OCI-LY7 (cell line): ENCODE results near the gene NDUFA13. TPM values are rescaled to one million over a fixed set of nuclear protein-coding genes. Genes with fewer than 3 reads are reported as not detected.

Source experiments
- BruUV-seq: library from RNA; stranded (reverse); fragments of 400-500 nt; replicated peaks from 2 replicates; lab custom pipeline; 2021; lab: Mats Ljungman, UMichigan
- CTCF ChIA-PET: fragments of 300-600 bp; sonication (Branson Sonifier 250); formaldehyde crosslinking; loops from one replicate; lab custom pipeline; 2022; ENCODE audit warnings: antibody characterized with exemption; ENCODE audit not compliant: unreplicated experiment; lab: Charles Lee
- POLR2A ChIA-PET: fragments of 300-600 bp; sonication (Branson Sonifier 250); formaldehyde crosslinking; loops from one replicate; lab custom pipeline; 2022; ENCODE audit warnings: antibody characterized with exemption; lab: Charles Lee
- DNase-seq: peaks from one replicate; pipeline ENCODE4 v3.0.0-alpha.2; 2015; ENCODE audit warnings: low spot score
- H2AFZ ChIP-seq: fragments of 200-600 bp; sonication (generic), shearing (Covaris generic); 2 replicates; pipeline ENCODE4 v1.6.1; 2014; ENCODE audit warnings: mild to moderate bottlenecking, antibody characterized with exemption, low read length, moderate library complexity
- H3K27ac ChIP-seq: fragments of 200-600 bp; sonication (generic); 2 replicates; pipeline ENCODE4 v1.5.1; 2014; ENCODE audit warnings: mixed run types, low read depth, mild to moderate bottlenecking, moderate library complexity, low read length, inconsistent platforms; ENCODE audit not compliant: poor library complexity, severe bottlenecking
- H3K36me3 ChIP-seq: fragments of 200-600 bp; sonication (generic); 2 replicates; pipeline ENCODE4 v1.6.1; 2014; ENCODE audit warnings: mild to moderate bottlenecking, antibody characterized with exemption, low read length, moderate library complexity, mixed read lengths; ENCODE audit not compliant: insufficient read depth
- H3K4me1 ChIP-seq: fragments of 200-600 bp; sonication (generic); 2 replicates; pipeline ENCODE4 v1.5.1; 2014; ENCODE audit warnings: mild to moderate bottlenecking, low read length; ENCODE audit not compliant: insufficient read depth, poor library complexity, severe bottlenecking
- H3K4me2 ChIP-seq: fragments of 200-600 bp; sonication (generic); 2 replicates; pipeline ENCODE4 v1.6.1; 2014; ENCODE audit warnings: mild to moderate bottlenecking, low read length
- H3K4me3 ChIP-seq: fragments of 200-600 bp; sonication (generic); 2 replicates; pipeline ENCODE4 v1.5.1; 2014; ENCODE audit warnings: mild to moderate bottlenecking, low read depth, low read length; ENCODE audit not compliant: poor library complexity, severe bottlenecking
- H3K79me2 ChIP-seq: fragments of 200-600 bp; sonication (generic); 2 replicates; pipeline ENCODE4 v1.6.1; 2016; ENCODE audit warnings: low read depth, mild to moderate bottlenecking, low read length, moderate library complexity, mixed read lengths; ENCODE audit not compliant: insufficient read depth
- H3K9me2 ChIP-seq: fragments of 200-600 bp; sonication (generic); 2 replicates; pipeline ENCODE4 v1.6.1; 2016; ENCODE audit warnings: mild to moderate bottlenecking, low read length, mixed read lengths; ENCODE audit not compliant: insufficient read depth
- H3K9me3 ChIP-seq: fragments of 200-600 bp; sonication (generic); 2 replicates; pipeline ENCODE4 v1.6.1; 2014; ENCODE audit warnings: mild to moderate bottlenecking, mixed run types, low read length, mixed read lengths
- H4K20me1 ChIP-seq: fragments of 200-600 bp; sonication (generic); 2 replicates; pipeline ENCODE4 v1.6.1; 2014; ENCODE audit warnings: mild to moderate bottlenecking, antibody characterized with exemption, low read length, moderate library complexity, mixed read lengths; ENCODE audit not compliant: insufficient read depth
- EZH2phosphoT487 ChIP-seq: fragments of 200-600 bp; sonication (generic); IDR thresholded peaks from 2 replicates; pipeline ENCODE4 v1.6.1; 2018; ENCODE audit warnings: low read depth, borderline replicate concordance, mild to moderate bottlenecking, mixed run types, antibody characterized with exemption, low read length, moderate library complexity, mixed read lengths
- intact Hi-C: fragments of 100-400 bp; cut with micrococcal nuclease; formaldehyde crosslinking; loops from one replicate; pipeline ENCODE4 v1.10.0; 2022; ENCODE audit not compliant: unreplicated experiment
- total RNA-seq, 2 experiments: library from RNA; depleted of rRNA in 1 of 2; stranded (reverse); fragments of >200 nt in 1 of 2; shearing (Covaris generic) in 1 of 2; gene quantifications; 2 replicates each; pipeline ENCODE4 v1.2.3, GENCODE V29; 2014 to 2022
- TF ChIP-seq, protein P1 (sequence below): fragments of 200-600 bp; sonication (generic); conservative IDR thresholded peaks from 2 replicates; pipeline ENCODE4 v1.5.1; 2014; ENCODE audit warnings: mild to moderate bottlenecking, antibody characterized with exemption, low read length, moderate library complexity, mixed read lengths

Gene NDUFA13
- total RNA-seq, 2 experiments from 2014 or later, result 275 to 429 TPM

DNA sequence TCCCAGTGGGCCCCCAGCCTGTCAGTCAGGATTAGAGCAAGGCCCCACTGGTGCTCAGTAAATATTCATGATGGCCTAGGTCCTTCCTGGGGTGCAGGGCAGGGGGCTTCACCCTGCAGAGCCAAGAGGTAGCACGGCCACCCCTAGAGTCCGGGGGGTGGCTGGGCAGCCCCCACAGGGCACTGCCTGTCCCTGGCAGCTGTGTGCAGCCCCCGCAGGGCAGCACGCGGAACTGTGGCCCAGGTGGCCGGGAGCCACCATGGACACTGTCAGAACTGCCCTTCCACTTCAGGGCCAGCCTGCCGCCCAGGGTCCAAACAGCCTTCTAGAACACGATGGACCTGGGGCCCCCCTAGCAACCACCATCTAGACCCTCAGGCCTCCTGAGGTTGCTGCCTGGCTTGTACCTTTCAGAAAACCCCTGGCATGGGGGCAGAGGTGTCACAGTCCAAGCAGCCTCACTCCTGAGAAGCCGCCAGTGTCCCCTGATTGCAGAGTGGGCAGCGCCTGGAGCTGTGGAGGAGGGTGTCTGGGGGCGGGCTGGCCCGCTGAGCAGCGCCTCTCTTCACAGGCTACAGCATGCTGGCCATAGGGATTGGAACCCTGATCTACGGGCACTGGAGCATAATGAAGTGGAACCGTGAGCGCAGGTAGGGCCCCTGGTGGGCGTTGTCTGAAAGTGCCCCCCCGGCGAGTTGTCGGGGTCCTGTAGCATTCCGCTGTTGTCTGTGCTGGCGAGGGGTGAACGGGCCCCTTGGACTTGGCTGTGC lies 9.8 kb downstream of the NDUFA13 start:
- no peaks in the 10 kb centered on the region for H3K9me2 ChIP-seq
- peaks cover 53% of the 10 kb centered on the region for H3K36me3 ChIP-seq
- H3K79me2 ChIP-seq, result peaks cover 50% of the 10 kb centered on the region
- H4K20me1 ChIP-seq, result no peaks in the 10 kb centered on the region
- ChIA-PET POLR2A (interaction anchor here (0.7 to 2.0 kb wide), 2 partner anchors 10 to 580 kb away, joined by 3 to 7 read pairs; partner anchors contain the start of genes NDUFA13 and TSSK6), CTCF (no interaction called here)
- intact Hi-C loops, result no loop called here
- no peaks in the 10 kb centered on the region for H3K9me3 ChIP-seq
- peak overlapping the region; percentile 65 for H3K4me3 ChIP-seq
- H3K27ac ChIP-seq, result peak overlapping the region; percentile 74
- peak; percentile 45 for DNase-seq
- no peak overlapping the region for H2AFZ ChIP-seq
- peaks cover 59% of the 10 kb centered on the region for H3K4me1 ChIP-seq
- H3K4me2 ChIP-seq, result peak overlapping the region; percentile 100
- no TSS peak for BruUV-seq
- TF ChIP-seq EZH2phosphoT487, result no peak
- TF ChIP-seq, protein P1, sequence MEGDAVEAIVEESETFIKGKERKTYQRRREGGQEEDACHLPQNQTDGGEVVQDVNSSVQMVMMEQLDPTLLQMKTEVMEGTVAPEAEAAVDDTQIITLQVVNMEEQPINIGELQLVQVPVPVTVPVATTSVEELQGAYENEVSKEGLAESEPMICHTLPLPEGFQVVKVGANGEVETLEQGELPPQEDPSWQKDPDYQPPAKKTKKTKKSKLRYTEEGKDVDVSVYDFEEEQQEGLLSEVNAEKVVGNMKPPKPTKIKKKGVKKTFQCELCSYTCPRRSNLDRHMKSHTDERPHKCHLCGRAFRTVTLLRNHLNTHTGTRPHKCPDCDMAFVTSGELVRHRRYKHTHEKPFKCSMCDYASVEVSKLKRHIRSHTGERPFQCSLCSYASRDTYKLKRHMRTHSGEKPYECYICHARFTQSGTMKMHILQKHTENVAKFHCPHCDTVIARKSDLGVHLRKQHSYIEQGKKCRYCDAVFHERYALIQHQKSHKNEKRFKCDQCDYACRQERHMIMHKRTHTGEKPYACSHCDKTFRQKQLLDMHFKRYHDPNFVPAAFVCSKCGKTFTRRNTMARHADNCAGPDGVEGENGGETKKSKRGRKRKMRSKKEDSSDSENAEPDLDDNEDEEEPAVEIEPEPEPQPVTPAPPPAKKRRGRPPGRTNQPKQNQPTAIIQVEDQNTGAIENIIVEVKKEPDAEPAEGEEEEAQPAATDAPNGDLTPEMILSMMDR, result peak; percentile 50

DNA sequence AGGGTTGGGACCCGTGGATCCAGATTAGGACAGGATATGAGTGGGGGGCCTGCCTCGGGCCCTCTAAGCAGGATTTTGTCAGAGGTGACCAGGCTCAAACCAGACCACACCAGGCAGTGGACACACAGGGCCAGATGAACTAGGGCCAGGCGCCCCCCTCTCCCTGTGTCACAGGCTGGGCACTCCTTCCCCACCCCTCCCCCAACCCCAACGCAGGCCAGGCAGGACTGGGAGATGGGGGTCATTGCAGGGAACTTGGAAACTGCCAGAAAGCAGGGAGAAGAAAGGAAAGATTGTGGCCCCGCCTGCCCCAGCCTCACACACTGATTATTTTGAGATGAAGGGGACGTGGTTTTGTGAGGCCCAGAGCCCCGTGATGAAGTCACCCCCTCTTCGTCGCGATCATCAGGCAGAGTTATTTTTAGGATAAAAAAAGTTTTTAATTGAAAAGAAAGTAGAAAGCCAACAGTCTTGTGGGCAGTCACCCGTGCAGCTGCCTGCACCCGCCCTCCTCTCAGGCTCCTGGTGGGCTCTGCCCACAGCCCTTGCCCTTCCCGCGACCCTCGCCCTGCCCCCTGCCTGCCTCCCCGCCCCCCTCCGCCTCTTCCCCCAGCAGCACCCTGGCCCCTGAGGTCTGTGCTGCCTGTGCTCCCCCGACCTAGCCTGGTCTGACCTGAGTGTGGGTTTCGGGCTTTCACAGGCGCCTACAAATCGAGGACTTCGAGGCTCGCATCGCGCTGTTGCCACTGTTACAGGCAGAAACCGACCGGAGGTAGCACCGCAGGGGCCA lies 10.8 kb downstream of the NDUFA13 start:
- DNase-seq, result peak; percentile 33
- Histone ChIP-seq H3K79me2 (peaks cover 41% of the 10 kb centered on the region), H3K9me3 (no peaks in the 10 kb centered on the region), H3K4me1 (peaks cover 55% of the 10 kb centered on the region), H4K20me1 (no peaks in the 10 kb centered on the region), H3K27ac (peak overlapping the region; percentile 74), H3K9me2 (no peaks in the 10 kb centered on the region), H3K4me2 (peak overlapping the region; percentile 100), H3K4me3 (peak overlapping the region; percentile 65), H3K36me3 (peaks cover 49% of the 10 kb centered on the region), H2AFZ (no peak overlapping the region)
- TF ChIP-seq EZH2phosphoT487, result no peak
- TF ChIP-seq, protein P1, result no peak
- CTCF ChIA-PET, result interaction anchor here (0.6 kb wide), 1 partner anchor 127 kb away, joined by 3 read pairs; no protein-coding TSS in a partner anchor
- intact Hi-C loops, result no loop called here
- no TSS peak for BruUV-seq
- POLR2A ChIA-PET, result no interaction called here

DNA sequence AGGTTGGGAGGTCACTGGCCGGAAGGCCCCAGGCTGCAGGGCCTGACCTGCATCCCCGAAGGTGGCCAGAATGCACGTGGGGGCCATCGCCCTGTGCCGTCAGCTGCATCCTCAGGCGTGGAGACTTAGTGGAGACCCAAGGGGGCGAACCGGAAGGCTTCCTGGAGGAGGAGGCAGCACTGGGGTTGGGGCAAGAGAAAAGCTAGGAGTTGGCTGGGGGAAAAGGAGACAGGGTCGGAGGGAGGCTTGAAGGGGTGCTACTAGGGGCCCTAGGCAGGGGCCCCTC lies 11.3 kb downstream of the NDUFA13 start:
- BruUV-seq, result no TSS peak
- POLR2A ChIA-PET, result no interaction called here
- TF ChIP-seq EZH2phosphoT487, result no peak
- TF ChIP-seq, protein P1, result no peak
- H3K4me1 ChIP-seq, result peaks cover 52% of the 10 kb centered on the region
- no peak for DNase-seq
- no peaks in the 10 kb centered on the region for H3K9me3 ChIP-seq
- H4K20me1 ChIP-seq, result no peaks in the 10 kb centered on the region
- CTCF ChIA-PET, result interaction anchor here (0.6 kb wide), 1 partner anchor 1384 kb away, joined by 3 read pairs; no protein-coding TSS in a partner anchor
- H3K9me2 ChIP-seq, result no peaks in the 10 kb centered on the region
- H3K36me3 ChIP-seq, result peaks cover 53% of the 10 kb centered on the region
- peak overlapping the region; percentile 74 for H3K27ac ChIP-seq
- H2AFZ ChIP-seq, result no peak overlapping the region
- H3K4me3 ChIP-seq, result no peak overlapping the region
- intact Hi-C loops, result no loop called here
- peak overlapping the region; percentile 100 for H3K4me2 ChIP-seq
- peaks cover 35% of the 10 kb centered on the region for H3K79me2 ChIP-seq
